ENCODE data around the gene CEP55.

DNA sequence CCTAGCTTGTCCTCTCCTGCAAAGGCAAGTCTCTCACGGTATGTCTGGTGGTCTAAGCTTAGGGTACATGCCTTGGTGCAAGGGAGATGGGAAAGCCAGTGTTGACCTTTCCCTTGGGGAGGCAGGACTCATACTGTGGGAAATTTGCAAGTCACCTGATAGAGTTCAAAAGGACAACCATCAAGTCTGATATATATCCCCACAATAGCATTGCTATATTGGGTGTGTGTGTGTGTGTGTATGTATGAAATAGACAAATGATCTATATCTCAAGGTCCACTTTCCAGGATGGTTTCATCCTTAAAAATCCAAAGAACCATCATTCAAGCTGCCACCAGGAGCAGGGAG, 57.9 kb downstream of the CEP55 start:
- TF ChIP-seq, protein P1, sequence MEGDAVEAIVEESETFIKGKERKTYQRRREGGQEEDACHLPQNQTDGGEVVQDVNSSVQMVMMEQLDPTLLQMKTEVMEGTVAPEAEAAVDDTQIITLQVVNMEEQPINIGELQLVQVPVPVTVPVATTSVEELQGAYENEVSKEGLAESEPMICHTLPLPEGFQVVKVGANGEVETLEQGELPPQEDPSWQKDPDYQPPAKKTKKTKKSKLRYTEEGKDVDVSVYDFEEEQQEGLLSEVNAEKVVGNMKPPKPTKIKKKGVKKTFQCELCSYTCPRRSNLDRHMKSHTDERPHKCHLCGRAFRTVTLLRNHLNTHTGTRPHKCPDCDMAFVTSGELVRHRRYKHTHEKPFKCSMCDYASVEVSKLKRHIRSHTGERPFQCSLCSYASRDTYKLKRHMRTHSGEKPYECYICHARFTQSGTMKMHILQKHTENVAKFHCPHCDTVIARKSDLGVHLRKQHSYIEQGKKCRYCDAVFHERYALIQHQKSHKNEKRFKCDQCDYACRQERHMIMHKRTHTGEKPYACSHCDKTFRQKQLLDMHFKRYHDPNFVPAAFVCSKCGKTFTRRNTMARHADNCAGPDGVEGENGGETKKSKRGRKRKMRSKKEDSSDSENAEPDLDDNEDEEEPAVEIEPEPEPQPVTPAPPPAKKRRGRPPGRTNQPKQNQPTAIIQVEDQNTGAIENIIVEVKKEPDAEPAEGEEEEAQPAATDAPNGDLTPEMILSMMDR (IDR thresholded peaks at IDR 0.05), result no peak
- no peak for TF ChIP-seq ZFX (IDR thresholded peaks at IDR 0.05; ENCODE audit: borderline replicate concordance)
